ENCODE data around the gene EIPR1. TPM values are rescaled to one million over a fixed set of nuclear protein-coding genes. Genes with fewer than 3 reads are reported as not detected.
"Not testable (repeated sequence)": the region's sequence is repeated elsewhere in the genome, so short reads cannot be mapped to it uniquely, and the experiment has no call there.

EIPR1 gene
- total RNA-seq, 1 experiment from 2014 or later, result 69.5 TPM

- no peak for DNase-seq (ENCODE audit: low spot score)
- in situ Hi-C loops (cut with HindIII; ENCODE audit: low sequenced_read_pairs), result no loop called here
These were observed 165.6 kb downstream of the EIPR1 start for GRCh38 chr2:3212061-3212362.

- in situ Hi-C loops (cut with HindIII; ENCODE audit: low sequenced_read_pairs), result no loop called here
- no peak for DNase-seq (ENCODE audit: low spot score)
These were observed 166.2 kb downstream of the EIPR1 start for GRCh38 chr2:3211256-3212060.

- DNase-seq (ENCODE audit: low spot score), result no peak
- in situ Hi-C loops (cut with HindIII; ENCODE audit: low sequenced_read_pairs), result no loop called here
These were observed 167.4 kb downstream of the EIPR1 start for GRCh38 chr2:3210257-3210656.

- in situ Hi-C loops (cut with HindIII; ENCODE audit: low sequenced_read_pairs), result no loop called here
- no peak for DNase-seq (ENCODE audit: low spot score)
These were observed 168.4 kb downstream of the EIPR1 start for GRCh38 chr2:3209258-3209657.

- in situ Hi-C loops (cut with HindIII; ENCODE audit: low sequenced_read_pairs), result no loop called here
- DNase-seq (ENCODE audit: low spot score), result no peak
These were observed 169.0 kb downstream of the EIPR1 start for GRCh38 chr2:3208591-3208990.

- no peak for DNase-seq (ENCODE audit: low spot score)
These were observed 169.4 kb downstream of the EIPR1 start for GRCh38 chr2:3208179-3208578.

GRCh38 chr2:3207091-3207491, 170.5 kb downstream of the EIPR1 start:
- in situ Hi-C loops (cut with HindIII; ENCODE audit: low sequenced_read_pairs), result no loop called here
- no peak for DNase-seq (ENCODE audit: low spot score)

More at GRCh38 chr2:3208179-3208578, 169.4 kb downstream of the EIPR1 start:
- in situ Hi-C loops (cut with HindIII; ENCODE audit: low sequenced_read_pairs), result no loop called here

GRCh38 chr2:3205845-3206244, 171.8 kb downstream of the EIPR1 start:
- no peak for DNase-seq (ENCODE audit: low spot score)
- in situ Hi-C loops (cut with HindIII; ENCODE audit: low sequenced_read_pairs), result no loop called here

GRCh38 chr2:3204031-3204821, 173.4 kb downstream of the EIPR1 start:
- in situ Hi-C loops (cut with HindIII; ENCODE audit: low sequenced_read_pairs), result no loop called here
- no peak for DNase-seq (ENCODE audit: low spot score)

GRCh38 chr2:3203497-3204019, 174.1 kb downstream of the EIPR1 start:
- in situ Hi-C loops (cut with HindIII; ENCODE audit: low sequenced_read_pairs), result no loop called here

GRCh38 chr2:3202926-3203325, 174.7 kb downstream of the EIPR1 start:
- in situ Hi-C loops (cut with HindIII; ENCODE audit: low sequenced_read_pairs), result no loop called here
- DNase-seq (ENCODE audit: low spot score), result no peak

More at GRCh38 chr2:3203497-3204019, 174.1 kb downstream of the EIPR1 start:
- no peak for DNase-seq (ENCODE audit: low spot score)

- in situ Hi-C loops (cut with HindIII; ENCODE audit: low sequenced_read_pairs), result no loop called here
- DNase-seq (ENCODE audit: low spot score), result no peak
These were observed 176.3 kb downstream of the EIPR1 start for GRCh38 chr2:3201281-3201680.

- in situ Hi-C loops (cut with HindIII; ENCODE audit: low sequenced_read_pairs), result no loop called here
- DNase-seq (ENCODE audit: low spot score), result peak; percentile 79
These were observed 177.1 kb downstream of the EIPR1 start for GRCh38 chr2:3200420-3200939.

GRCh38 chr2:3199627-3200345, 177.8 kb downstream of the EIPR1 start:
- in situ Hi-C loops (cut with HindIII; ENCODE audit: low sequenced_read_pairs), result no loop called here
- DNase-seq (ENCODE audit: low spot score), result no peak

GRCh38 chr2:3198671-3199192, 178.9 kb downstream of the EIPR1 start:
- in situ Hi-C loops (cut with HindIII; ENCODE audit: low sequenced_read_pairs), result not testable (repeated sequence)

GRCh38 chr2:3198119-3198518, 179.5 kb downstream of the EIPR1 start:
- DNase-seq (ENCODE audit: low spot score), result no peak
- in situ Hi-C loops (cut with HindIII; ENCODE audit: low sequenced_read_pairs), result no loop called here

More at GRCh38 chr2:3198671-3199192, 178.9 kb downstream of the EIPR1 start:
- not testable (repeated sequence) for DNase-seq (ENCODE audit: low spot score)

- no peak for DNase-seq (ENCODE audit: low spot score)
- in situ Hi-C loops (cut with HindIII; ENCODE audit: low sequenced_read_pairs), result no loop called here
These were observed 180.3 kb downstream of the EIPR1 start for GRCh38 chr2:3197308-3197707.

- in situ Hi-C loops (cut with HindIII; ENCODE audit: low sequenced_read_pairs), result no loop called here
- DNase-seq (ENCODE audit: low spot score), result no peak
These were observed 180.9 kb downstream of the EIPR1 start for GRCh38 chr2:3196716-3197115.
